Glomerular endothelial cell (primary cell): ENCODE measurements around the gene SH3GL1. TPM values are rescaled to one million over a fixed set of nuclear protein-coding genes. Genes with fewer than 3 reads are reported as not detected.

Source experiments
- DNase-seq: peaks from one replicate; pipeline ENCODE4 v3.0.0-alpha.2; 2011; ENCODE audit warnings: low read depth, low spot score; ENCODE audit errors: extremely low read depth
- total RNA-seq: library from RNA; depleted of rRNA; stranded (reverse); fragments of >200 nt; gene quantifications from 2 replicates; pipeline ENCODE4 v1.2.3, GENCODE V29; 2015

Gene SH3GL1
- total RNA-seq, 1 donor from 2014 or later, result 122 TPM

DNA sequence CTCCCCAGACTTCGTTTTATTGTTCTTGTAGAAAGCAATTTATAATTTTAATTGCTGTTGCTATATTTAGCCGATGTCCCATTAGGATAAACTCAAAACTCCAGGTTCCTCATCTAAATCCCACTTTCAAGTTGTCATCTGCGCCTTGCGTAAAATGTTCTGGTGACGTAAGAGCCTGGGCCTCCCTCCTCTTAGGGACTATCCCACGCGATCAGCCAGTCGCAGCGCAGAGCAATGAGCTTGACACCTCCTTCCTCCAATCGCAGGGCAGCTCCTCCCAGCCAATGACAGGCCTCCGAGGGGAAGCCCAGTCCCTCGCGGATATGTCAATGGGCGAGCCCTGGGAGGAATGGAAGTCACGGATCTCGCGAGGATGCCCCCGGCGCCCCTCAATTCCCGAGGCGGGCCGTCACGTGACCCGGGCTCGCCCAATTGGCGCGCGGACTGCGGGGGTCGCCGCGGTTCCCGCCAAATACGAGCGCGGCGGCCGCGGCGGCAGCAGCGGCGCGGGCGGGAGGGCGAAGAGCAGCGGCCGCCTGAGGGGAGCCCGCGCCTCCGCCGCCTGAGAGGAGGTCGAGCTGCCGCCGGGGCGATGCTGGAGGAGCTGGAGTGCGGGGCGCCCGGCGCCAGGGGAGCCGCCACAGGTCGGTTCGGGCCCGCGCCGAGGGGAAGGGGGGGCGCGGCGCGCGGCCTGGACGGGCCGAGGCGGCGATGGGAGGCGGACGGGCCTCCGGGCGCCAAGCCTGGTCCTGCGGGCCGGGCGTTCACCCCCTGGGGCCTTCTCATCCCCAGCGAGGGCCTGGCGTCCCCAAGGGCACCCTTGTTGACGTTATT lies 2.0 kb upstream of the SH3GL1 start, which contains the start of gene CHAF1A:
Gene CHAF1A, plus strand, starts transcription at position 470 of the 834 bp plus-strand sequence. Its CDS starts 123 bp downstream, at position 593.
- DNase-seq, result peak; percentile 97

- DNase-seq, result no peak
These were observed 1.4 kb upstream of the SH3GL1 start for GRCh38 chr19:4401769-4402170.

GRCh38 chr19:4399812-4400134 lies 574 bp downstream of the SH3GL1 start:
- no peak for DNase-seq

- no peak for DNase-seq
These were observed 3.2 kb downstream of the SH3GL1 start for GRCh38 chr19:4396949-4397783.

DNA sequence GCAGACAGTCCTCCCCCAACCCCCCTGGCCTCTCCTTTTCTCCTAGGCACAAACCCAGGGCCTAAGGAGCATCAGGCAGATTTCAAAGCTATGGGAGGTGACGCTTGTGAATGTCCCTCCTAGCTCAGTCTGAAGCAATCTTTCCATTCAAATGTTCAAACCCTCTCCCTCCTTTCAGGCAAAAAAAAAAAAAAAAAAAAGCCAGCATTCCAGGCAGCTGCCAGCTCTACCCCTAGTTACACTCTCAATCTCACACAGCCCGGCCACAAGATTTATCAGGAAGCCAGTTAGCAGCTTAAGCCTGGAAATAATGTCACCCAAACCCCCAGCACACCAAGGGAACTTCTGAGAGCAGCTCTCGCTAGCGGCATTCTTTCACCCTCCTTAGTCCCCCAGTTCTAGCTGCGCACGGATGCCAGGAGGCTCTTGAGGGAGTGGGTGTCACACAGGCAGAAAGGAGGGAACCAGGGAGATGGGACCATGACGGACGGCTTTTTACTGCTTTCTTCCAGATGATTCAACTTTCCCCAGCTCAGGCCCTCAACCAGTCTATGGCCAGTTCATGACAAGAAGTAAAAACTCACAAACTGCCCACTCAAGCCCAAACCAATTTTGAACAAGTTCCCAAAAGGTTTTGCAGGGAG lies 6.3 kb downstream of the SH3GL1 start:
- DNase-seq, result no peak

DNA sequence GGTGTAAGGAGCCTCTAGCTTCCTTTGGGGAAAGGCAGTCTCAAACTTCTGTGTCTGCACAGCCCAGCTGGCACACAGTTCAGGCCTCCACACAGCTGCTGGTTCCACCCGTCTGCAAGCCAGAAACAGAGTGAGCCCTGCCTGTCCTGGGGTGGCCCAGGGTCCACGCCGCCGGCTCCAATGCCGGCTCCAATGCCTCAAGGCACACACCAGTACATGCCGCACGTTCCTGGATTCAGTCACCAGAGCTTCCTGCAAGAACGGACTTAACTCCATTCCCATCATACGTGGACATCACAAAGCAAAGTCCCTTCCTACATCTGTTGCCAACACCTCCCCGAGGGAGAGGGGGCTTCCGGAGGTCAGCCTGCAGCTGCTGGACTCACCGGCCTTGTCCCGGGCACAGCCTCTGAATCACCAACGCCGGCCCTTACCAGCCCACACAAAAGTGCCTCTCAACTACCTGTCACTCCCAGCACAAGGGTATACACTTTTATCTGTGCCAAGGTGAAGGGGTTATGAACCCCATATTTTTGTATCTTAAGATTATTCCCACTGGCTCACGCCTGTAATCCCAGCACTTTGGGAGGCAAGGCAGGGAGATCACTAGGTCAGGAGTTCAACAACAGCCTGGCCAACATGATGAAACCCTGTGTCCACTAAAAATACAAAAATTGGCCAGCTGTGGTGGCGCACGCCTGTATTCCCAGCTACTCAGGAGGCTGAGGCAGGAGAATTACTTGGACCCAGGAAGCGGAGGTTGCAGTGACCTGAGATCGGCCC lies 8.5 kb downstream of the SH3GL1 start:
- DNase-seq, result peak; percentile 96

DNA sequence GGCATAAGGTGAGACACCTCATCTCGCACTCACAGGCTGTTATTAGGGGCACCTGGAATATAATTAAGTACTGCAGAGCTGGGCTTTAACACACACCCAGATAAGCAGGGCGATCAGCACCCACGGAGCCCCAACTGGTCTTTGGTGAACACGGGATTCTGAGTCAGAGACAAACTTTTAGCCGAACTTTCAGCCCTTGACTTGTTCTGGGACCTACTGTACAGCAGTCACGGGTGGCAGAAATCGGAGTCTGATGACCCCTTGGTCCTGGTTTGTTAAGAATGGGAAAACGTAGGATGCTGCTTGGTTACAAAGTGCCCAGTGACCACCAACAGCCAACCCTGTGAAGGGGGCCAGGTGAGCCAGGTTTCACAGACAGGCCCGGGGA lies 9.0 kb downstream of the SH3GL1 start:
- DNase-seq, result no peak

DNA sequence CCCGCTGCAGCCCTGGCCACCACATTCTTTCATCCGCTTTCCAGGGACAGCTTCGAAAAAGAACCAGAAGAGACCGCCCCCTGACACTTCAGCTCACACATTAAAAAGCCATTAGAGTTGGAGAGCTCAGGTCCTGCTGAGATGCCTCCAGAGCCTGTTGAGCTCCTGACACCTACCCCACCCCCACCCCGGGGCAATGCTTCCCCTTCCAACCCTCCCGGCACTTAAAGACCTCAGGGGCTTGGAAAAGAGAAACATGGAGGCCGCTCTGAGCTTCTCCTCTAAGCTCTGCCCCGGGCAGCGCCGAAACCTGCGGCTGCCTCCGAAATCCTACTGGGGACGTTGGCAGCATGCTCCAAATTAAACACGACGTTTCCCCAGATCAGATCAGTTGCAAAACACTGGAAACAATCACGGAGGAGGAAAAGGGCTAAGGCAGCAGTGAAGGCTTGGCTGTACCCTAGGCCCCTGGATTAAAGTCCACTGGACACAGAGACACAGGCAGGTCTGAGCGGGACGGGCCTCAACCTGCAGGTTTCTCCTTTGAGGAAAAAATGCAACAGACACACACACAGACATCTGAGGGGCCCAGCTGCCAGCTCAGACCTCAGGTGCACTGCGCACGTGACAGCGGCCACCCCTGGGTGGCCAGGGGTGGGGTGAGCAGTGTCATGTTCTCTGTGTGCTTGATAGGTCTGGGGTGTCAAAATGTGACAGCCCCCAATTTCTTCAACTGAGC lies 9.6 kb downstream of the SH3GL1 start:
- no peak for DNase-seq

DNA sequence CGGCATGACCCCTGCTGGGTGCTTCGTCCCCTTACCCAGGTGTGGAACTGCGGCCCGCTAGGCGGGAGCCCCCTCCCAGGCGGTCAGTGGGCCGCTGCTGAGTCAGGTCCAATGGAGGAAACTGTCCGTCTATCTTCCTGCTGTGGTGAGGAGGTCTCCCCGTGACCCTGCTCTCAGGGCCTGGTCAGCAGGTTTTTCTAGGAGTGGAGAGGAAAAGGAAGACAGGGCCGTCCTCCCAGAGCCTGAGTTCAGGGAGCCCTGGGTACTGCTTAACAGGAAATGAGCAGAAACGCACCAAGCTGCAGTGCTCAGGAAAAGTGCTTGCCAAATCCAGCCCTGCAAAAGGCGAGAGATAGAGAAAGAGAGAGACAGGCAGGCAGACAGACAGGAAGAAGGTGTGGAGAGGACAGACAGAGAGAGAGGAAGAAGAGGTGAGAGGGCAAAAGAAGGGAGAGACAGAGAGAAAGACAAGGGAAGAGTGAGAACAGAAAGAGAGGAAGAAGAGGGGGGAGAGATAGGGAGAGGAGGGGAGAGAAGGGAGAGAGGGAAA lies 10.3 kb downstream of the SH3GL1 start:
- DNase-seq, result no peak

DNA sequence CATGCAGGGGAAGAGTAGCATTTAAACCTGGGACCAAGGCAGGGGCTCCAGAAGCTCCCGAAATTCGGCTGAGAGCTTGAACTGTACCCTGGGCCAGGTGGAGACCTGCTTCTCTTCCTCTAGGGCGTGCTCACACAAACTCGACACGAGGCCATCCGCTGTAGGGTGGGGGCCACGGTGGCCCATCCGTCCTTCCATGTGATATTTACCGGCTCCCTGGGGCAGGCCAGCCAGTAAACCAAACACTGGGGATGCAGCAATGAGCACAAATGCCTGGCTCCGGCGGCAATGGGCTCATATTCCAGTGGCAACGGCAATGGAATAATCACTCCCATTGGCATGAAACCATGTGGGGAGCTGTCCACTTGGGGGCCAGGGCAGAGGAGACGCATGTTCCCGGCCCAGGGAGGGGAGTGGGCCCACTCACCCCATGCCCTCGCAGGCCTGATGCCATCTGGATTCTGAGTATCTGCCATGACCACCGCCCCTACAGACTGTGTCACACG lies 10.8 kb downstream of the SH3GL1 start:
- DNase-seq, result no peak

- DNase-seq, result no peak
These were observed 11.3 kb downstream of the SH3GL1 start for GRCh38 chr19:4389064-4389375.

- DNase-seq, result no peak
These were observed 11.8 kb downstream of the SH3GL1 start for GRCh38 chr19:4388337-4389063.

GRCh38 chr19:4386041-4386782 lies 14.1 kb downstream of the SH3GL1 start:
- no peak for DNase-seq

GRCh38 chr19:4385291-4386040 lies 14.9 kb downstream of the SH3GL1 start:
- DNase-seq, result no peak

DNA sequence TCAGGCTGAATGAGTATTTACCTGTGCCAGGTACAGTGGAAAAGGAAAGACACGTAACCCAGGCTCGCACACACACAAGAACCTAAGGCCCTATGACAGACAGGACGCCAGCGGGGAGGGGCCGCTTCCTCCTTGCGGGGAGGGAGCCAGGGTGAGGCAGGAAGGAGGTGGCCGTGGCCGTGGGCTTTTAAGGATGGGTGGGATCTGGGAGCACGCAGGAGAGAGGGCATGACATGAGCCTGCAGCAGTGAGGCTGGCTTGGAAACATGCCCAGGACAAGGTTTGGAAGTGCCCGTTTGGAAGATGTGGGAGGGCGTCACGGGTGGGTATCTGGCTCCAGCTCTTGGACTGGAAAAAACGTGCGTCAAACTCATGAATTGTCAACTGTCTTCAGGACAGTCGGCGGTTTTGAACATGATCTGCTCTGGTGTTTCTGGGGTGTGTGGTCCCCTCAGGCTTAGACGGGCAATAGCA lies 20.1 kb downstream of the SH3GL1 start:
- no peak for DNase-seq

- no peak for DNase-seq
These were observed 20.7 kb downstream of the SH3GL1 start for GRCh38 chr19:4379383-4380253.
